Activated CD8-positive, alpha-beta memory T cell treated with anti-CD3 and anti-CD28 coated beads, Interleukin-2, amount 50 U/mL, for 1 hour (primary cell): ENCODE data around the gene OGFOD3.

Experiments used
- DNase-seq: peaks from one replicate; pipeline ENCODE4 v3.0.0-alpha.2; 2020; ENCODE audit errors: extremely low read depth

The OGFOD3 gene

GRCh38 chr17:82446649-82447048 is 28.3 kb upstream of the OGFOD3 start:
- DNase-seq, result no peak

- no peak for DNase-seq
Observed at GRCh38 chr17:82446124-82446523, 27.7 kb upstream of the OGFOD3 start.

- DNase-seq, result no peak
Observed at GRCh38 chr17:82445542-82445941, 27.2 kb upstream of the OGFOD3 start.

GRCh38 chr17:82444941-82445521 is 26.6 kb upstream of the OGFOD3 start:
- no peak for DNase-seq

- no peak for DNase-seq
Observed at GRCh38 chr17:82444284-82444893, 26.0 kb upstream of the OGFOD3 start.

- DNase-seq, result no peak
Observed at GRCh38 chr17:82443465-82444283, 25.3 kb upstream of the OGFOD3 start.

GRCh38 chr17:82442643-82443464 is 24.5 kb upstream of the OGFOD3 start:
- DNase-seq, result no peak

GRCh38 chr17:82441691-82442487 is 23.5 kb upstream of the OGFOD3 start:
- DNase-seq, result no peak

GRCh38 chr17:82440991-82441627 is 22.7 kb upstream of the OGFOD3 start:
- DNase-seq, result no peak

- no peak for DNase-seq
Observed at GRCh38 chr17:82440469-82440981, 22.1 kb upstream of the OGFOD3 start.

GRCh38 chr17:82439829-82440365 is 21.5 kb upstream of the OGFOD3 start:
- DNase-seq, result no peak

GRCh38 chr17:82439194-82439828 is 20.9 kb upstream of the OGFOD3 start:
- DNase-seq, result no peak

- no peak for DNase-seq
Observed at GRCh38 chr17:82438401-82439193, 20.2 kb upstream of the OGFOD3 start.

- DNase-seq, result no peak
Observed at GRCh38 chr17:82437325-82437668, 18.9 kb upstream of the OGFOD3 start.

GRCh38 chr17:82436601-82437324 is 18.4 kb upstream of the OGFOD3 start:
- no peak for DNase-seq

GRCh38 chr17:82435601-82436583 is 17.5 kb upstream of the OGFOD3 start:
- no peak for DNase-seq

GRCh38 chr17:82435103-82435502 is 16.7 kb upstream of the OGFOD3 start:
- DNase-seq, result no peak
